HepG2 (cell line): Measurements from ENCODE around the gene LAMB2. TPM values are rescaled to one million over a fixed set of nuclear protein-coding genes. Genes with fewer than 3 reads are reported as not detected.

Source experiments
- ATAC-seq: fragments of 200-7000 bp; cut with Tn5 transposase; 3 replicates; pipeline ENCODE4 v1.9.1; 2020; ENCODE audit warnings: mild to moderate bottlenecking, moderate library complexity
- BruUV-seq: library from RNA; stranded (reverse); fragments of 400-500 nt; replicated peaks from 2 replicates; lab custom pipeline; 2021; lab: Mats Ljungman, UMichigan
- CTCF ChIA-PET: fragments of 300-600 bp; formaldehyde crosslinking; extraction: SDS; loops from one replicate; lab custom pipeline; 2021; ENCODE audit warnings: low total read pairs, inconsistent platforms, low intra/inter-chr PET ratio; lab: Yijun Ruan, JAX
- POLR2A ChIA-PET: fragments of 350-600 bp; sonication (Branson Sonifier 250); formaldehyde crosslinking; loops from one replicate; lab custom pipeline; 2020; ENCODE audit warnings: antibody characterized with exemption, inconsistent platforms; lab: Yijun Ruan, JAX
- DNase-seq: peaks from one replicate; pipeline ENCODE4 v3.0.0-alpha.2; 2015; ENCODE audit warnings: low spot score
- FAIRE-seq: peaks from 3 replicates; lab custom pipeline; 2011; peaks lifted over from hg19 to GRCh38; lab: Jason Lieb, UNC
- H2AFZ ChIP-seq: one replicate; pipeline ENCODE4 v1.6.1; 2011; ENCODE audit warnings: low read length, inconsistent platforms
- H3K27ac ChIP-seq: fragments of 300-600 bp; 3 replicates; pipeline ENCODE4 v1.8.0; 2011; ENCODE audit warnings: mixed run types, mild to moderate bottlenecking, mixed read lengths, low read length, inconsistent platforms; ENCODE audit not compliant: insufficient read depth; ENCODE audit errors: extremely low read length
- H3K27me3 ChIP-seq, 2 experiments: fragments of 200-600 bp in 1 of 2; 2 replicates in 1 of 2; 3 replicates in 1 of 2; pipeline versions ENCODE4 v1.6.0 to v1.8.0; 2011; ENCODE audit warnings: low read length in 2 of 2, mild to moderate bottlenecking in 2 of 2, moderate library complexity in 2 of 2, inconsistent platforms in 1 of 2; ENCODE audit not compliant: insufficient read depth in 2 of 2, control insufficient read depth in 1 of 2
- H3K36me3 ChIP-seq, 2 experiments: fragments of 200-600 bp in 1 of 2; replicated peaks in 1 of 2; 2 replicates in 1 of 2; 3 replicates in 1 of 2; pipeline versions ENCODE4 v1.5.1 to v1.8.0; 2011; ENCODE audit warnings: low read length in 2 of 2, inconsistent platforms in 1 of 2; ENCODE audit not compliant: insufficient read depth in 2 of 2, control insufficient read depth in 1 of 2
- H3K4me1 ChIP-seq: 2 replicates; pipeline ENCODE4 v1.5.1; 2012; ENCODE audit warnings: low read length, inconsistent platforms; ENCODE audit not compliant: insufficient read depth
- H3K4me2 ChIP-seq: 2 replicates; pipeline ENCODE4 v1.6.0; 2011; ENCODE audit warnings: low read depth, low read length, inconsistent platforms
- H3K4me3 ChIP-seq, 3 experiments: fragments of 200-600 bp in 1 of 3; sonication (generic), shearing (Covaris generic) in 1 of 3; replicated peaks in 1 of 3; 2 replicates each; pipeline ENCODE4 v1.5.1; 2011 to 2016; ENCODE audit warnings: low read length in 3 of 3, inconsistent platforms in 2 of 3, low read depth in 2 of 3, mild to moderate bottlenecking in 2 of 3, control low read depth in 1 of 3, mixed read lengths in 1 of 3; ENCODE audit not compliant: insufficient read depth in 1 of 3
- H3K79me2 ChIP-seq: one replicate; pipeline ENCODE4 v1.6.1; 2011; ENCODE audit warnings: low read length, inconsistent platforms; ENCODE audit not compliant: insufficient read depth
- H3K9ac ChIP-seq: 2 replicates; pipeline ENCODE4 v1.6.0; 2011; ENCODE audit warnings: mild to moderate bottlenecking, low read depth, low read length, inconsistent platforms; ENCODE audit not compliant: insufficient read depth
- H3K9me3 ChIP-seq: 2 replicates; pipeline ENCODE4 v1.5.1; 2012; ENCODE audit warnings: mild to moderate bottlenecking, low read length
- H4K20me1 ChIP-seq: 2 replicates; pipeline ENCODE4 v1.6.0; 2011; ENCODE audit warnings: inconsistent platforms, mild to moderate bottlenecking, low read length, moderate library complexity; ENCODE audit not compliant: insufficient read depth
- ARID4A ChIP-seq: sonication (generic); formaldehyde crosslinking; IDR thresholded peaks from 2 replicates; pipeline ENCODE4 v1.5.0; 2020; ENCODE audit warnings: mild to moderate bottlenecking, missing genetic modification reagents, borderline replicate concordance
- HIC2 ChIP-seq: sonication (generic); formaldehyde crosslinking; IDR thresholded peaks from 2 replicates; pipeline ENCODE4 v1.9.0; 2022; ENCODE audit warnings: low read depth, missing genetic modification reagents
- KLF15 ChIP-seq: sonication (generic); formaldehyde crosslinking; IDR thresholded peaks from 2 replicates; pipeline ENCODE4 v1.8.1; 2023; ENCODE audit warnings: borderline replicate concordance, mild to moderate bottlenecking, inconsistent platforms, missing genetic modification reagents, mixed read lengths
- KMT2A ChIP-seq: sonication (generic); formaldehyde crosslinking; IDR thresholded peaks from 2 replicates; pipeline ENCODE4 v1.4.0; 2020; ENCODE audit warnings: missing genetic modification reagents
- TAF15 ChIP-seq: fragments of 200-400 bp; formaldehyde crosslinking; IDR thresholded peaks from one replicate; pipeline ENCODE4 v1.6.1; 2018; ENCODE audit warnings: mild to moderate bottlenecking, low read depth, low read length; ENCODE audit not compliant: poor library complexity, severe bottlenecking
- ZKSCAN8 ChIP-seq: IDR thresholded peaks from 2 replicates; pipeline ENCODE4 v1.6.1; 2016; ENCODE audit warnings: borderline replicate concordance, missing genetic modification reagents, missing compliant biosample characterization
- ZNF512B ChIP-seq: sonication (generic); formaldehyde crosslinking; IDR thresholded peaks from 2 replicates; pipeline ENCODE4 v1.5.1; 2020; ENCODE audit warnings: missing genetic modification reagents, mild to moderate bottlenecking, borderline replicate concordance
- ZNF781 ChIP-seq: sonication (generic); formaldehyde crosslinking; IDR thresholded peaks from 2 replicates; pipeline ENCODE4 v1.5.1; 2020; ENCODE audit warnings: borderline replicate concordance, mild to moderate bottlenecking, missing genetic modification reagents; ENCODE audit errors: not compliant biosample characterization
- ZNF83 ChIP-seq: sonication (generic); formaldehyde crosslinking; IDR thresholded peaks from 2 replicates; pipeline ENCODE4 v1.4.0; 2020; ENCODE audit warnings: missing genetic modification reagents, mild to moderate bottlenecking, borderline replicate concordance
- ZSCAN25 ChIP-seq: sonication (generic); formaldehyde crosslinking; IDR thresholded peaks from 2 replicates; pipeline ENCODE4 v1.8.0; 2022; ENCODE audit warnings: mild to moderate bottlenecking, missing genetic modification reagents
- WGBS: methylation state at CpG from one replicate; pipeline ENCODE4 v1.1.6; 2017; ENCODE audit warnings: low lambda C conversion rate; 5-methylcytosine and 5-hydroxymethylcytosine counted together
- in situ Hi-C: cut with HindIII; loops from 2 replicates; pipeline ENCODE4 v1.10.0; 2017; ENCODE audit warnings: low pct_unique_long_range_greater_than_20kb; ENCODE audit not compliant: extremely low pct_ligation_motif_present
- intact Hi-C: fragments of 100-400 bp; cut with micrococcal nuclease; formaldehyde crosslinking; loops from one replicate; pipeline ENCODE4 v1.10.0; 2022; ENCODE audit not compliant: unreplicated experiment
- polyA plus RNA-seq, 8 experiments: library from polyadenylated mRNA; depleted of rRNA in 3 of 8; stranded (reverse) in 7 of 8; unstranded in 1 of 8; fragments of >200 nt; fragmentation: Illumina TruSeq in 4 of 8; extraction: Trizol in 4 of 8; gene quantifications; 2 replicates each; pipeline versions ENCODE4 v1.2.1 to v1.2.3, GENCODE V29; 2011 to 2016; ENCODE audit warnings: low read depth in 4 of 8, missing spikeins in 1 of 8, mixed read lengths in 1 of 8; ENCODE audit not compliant: insufficient read depth in 1 of 8
- total RNA-seq, 5 experiments: library from RNA; depleted of rRNA; stranded (reverse); fragments of >200 nt; fragmentation: Illumina TruSeq; extraction: Trizol; gene quantifications; 2 replicates each; pipeline ENCODE4 v1.2.3, GENCODE V29; 2016; ENCODE audit warnings: low read depth in 1 of 5

The LAMB2 gene
- total and polyA plus RNA-seq, 2 of the 13 experiments (the other 11 are each of a cell fraction or from before 2014, with no cell fraction given) = 208 to 443 TPM

- Histone ChIP-seq H3K9me3 (no peaks in the 10 kb centered on the region), H3K27me3 (no peaks in the 10 kb centered on the region; a peak in 1 of 5 replicates), H3K4me2 (peak within 1 kb of the TSS; percentile 96), H2AFZ (no peak within 1 kb of the TSS), H4K20me1 (peaks cover 30% of the 10 kb centered on the region), H3K27ac (peak within 1 kb of the TSS; percentile 98), H3K4me1 (peaks cover 29% of the 10 kb centered on the region), H3K79me2 (peaks cover 39% of the 10 kb centered on the region), H3K36me3 (peaks cover 14 to 21% of the 10 kb centered on the region in 2 experiments; a peak in 4 of 5 replicates), H3K4me3 (peak within 1 kb of the TSS; percentile 96 to 100 (median 99)), H3K9ac (peak within 1 kb of the TSS; percentile 99)
- FAIRE-seq = peak; percentile 91
- DNase-seq = peak; percentile 96
- ChIA-PET POLR2A (interaction anchor here (0.5 to 4.1 kb wide), 33 partner anchors 9 to 846 kb away, joined by 3 to 91 read pairs (median 6); partner anchors contain the start of genes AMT, CCDC71, DAG1 and DALRD3), CTCF (no interaction called here)
- ATAC-seq = peak; percentile 89
- intact Hi-C loops = loop anchor here (5.0 kb wide), 3 partner anchors 38 to 318 kb away; partner anchors contain the start of genes LAMB2, NDUFAF3, RHOA and TCTA
- in situ Hi-C loops = no loop called here
- BruUV-seq = no TSS peak
- under 1% methylated on average over 11 of the region's 65 CpGs for WGBS
- TF ChIP-seq TAF15 (no peak), HIC2 (CRISPR knock-in tag) (no peak), KLF15 (CRISPR knock-in tag) (no peak), ZNF512B (no peak), KMT2A (peak; percentile 38; the same call in 1 of the 2 replicates), ARID4A (CRISPR knock-in tag) (peak; percentile 88; the same call in 1 of the 2 replicates), ZNF83 (no peak; the same call in 1 of the 2 replicates), ZNF781 (CRISPR knock-in tag) (peak; percentile 32), ZSCAN25 (CRISPR knock-in tag) (0 out of 2 replicates have a peak, but pooled peaks have one; percentile 31), ZKSCAN8 (CRISPR knock-in tag) (peak; percentile 19; the same call in 1 of the 2 replicates)
Measured at GRCh38 chr3:49093853-49094767, 38.7 kb downstream of the LAMB2 start, which contains the start of gene QRICH1. QRICH1 (minus strand) TSS chr3:49094071; CDS start chr3:49077017, 17,054 bp downstream.
